ENCODE results near the gene CNPY3.
"Not testable (repeated sequence)": the region's sequence is repeated elsewhere in the genome, so short reads cannot be mapped to it uniquely, and the experiment has no call there.

DNA sequence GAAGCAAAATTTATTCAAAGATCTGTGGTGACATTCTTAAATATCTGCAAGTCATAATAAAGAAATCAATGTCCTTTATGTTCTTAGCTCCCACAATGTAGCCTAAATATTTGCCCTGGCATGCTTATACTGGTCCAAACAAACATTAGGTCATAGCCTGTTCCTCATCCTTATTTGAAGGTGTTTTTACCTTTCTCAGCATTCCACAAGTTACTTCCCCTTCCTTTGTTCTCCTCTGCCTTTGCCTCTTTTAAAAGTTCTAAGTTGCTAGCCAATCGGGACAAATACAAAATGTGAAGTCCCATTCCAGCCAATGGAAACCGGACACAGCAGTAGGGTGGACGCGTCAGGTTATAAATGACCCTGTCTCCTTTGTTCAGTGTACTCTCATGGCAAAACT lies 25.1 kb downstream of the CNPY3 start:
- TF ChIP-seq TAF1 (IDR thresholded peaks at IDR 0.05; ENCODE audit: borderline replicate concordance, low read depth, low read length); POLR2AphosphoS5 (IDR thresholded peaks at IDR 0.05; ENCODE audit: low read depth, low read length); POLR2A (IDR thresholded peaks at IDR 0.05; ENCODE audit: low read depth, low read length): not testable (repeated sequence)
